GM23338 (cell line): Measurements from ENCODE around the gene MYO7B. TPM values are rescaled to one million over a fixed set of nuclear protein-coding genes. Genes with fewer than 3 reads are reported as not detected.

Experiments used
- ATAC-seq: fragments of 200-7000 bp; cut with Tn5 transposase; 3 replicates; pipeline ENCODE4 v1.9.1; 2020
- DNase-seq: peaks from one replicate; pipeline ENCODE4 v3.0.0-alpha.2; 2015; ENCODE audit warnings: low spot score
- H2AFZ ChIP-seq: fragments of 200-600 bp; sonication (generic); 2 replicates; pipeline ENCODE4 v1.8.0; 2016; ENCODE audit warnings: antibody characterized with exemption, mild to moderate bottlenecking, moderate library complexity
- H3F3A ChIP-seq: fragments of 200-600 bp; sonication (generic); replicated peaks from 2 replicates; pipeline ENCODE4 v1.8.0; 2017; ENCODE audit warnings: antibody characterized with exemption, mixed run types, low read depth
- H3K27ac ChIP-seq: fragments of 200-600 bp; sonication (generic); 2 replicates; pipeline ENCODE4 v1.6.1; 2016; ENCODE audit warnings: low read depth
- H3K27me3 ChIP-seq: fragments of 200-600 bp; sonication (generic); 2 replicates; pipeline ENCODE4 v1.8.0; 2016; ENCODE audit warnings: mild to moderate bottlenecking, mixed run types, moderate library complexity; ENCODE audit not compliant: insufficient read depth
- H3K36me3 ChIP-seq: fragments of 200-600 bp; sonication (generic); 2 replicates; pipeline ENCODE4 v1.8.0; 2016; ENCODE audit warnings: mild to moderate bottlenecking; ENCODE audit not compliant: insufficient read depth
- H3K4me1 ChIP-seq: fragments of 200-600 bp; sonication (generic); 2 replicates; pipeline ENCODE4 v1.8.0; 2016; ENCODE audit warnings: mild to moderate bottlenecking, moderate library complexity; ENCODE audit not compliant: insufficient read depth
- H3K4me2 ChIP-seq: fragments of 200-600 bp; sonication (generic); 2 replicates; pipeline ENCODE4 v1.7.1; 2017; ENCODE audit warnings: mixed run types
- H3K4me3 ChIP-seq: fragments of 200-600 bp; sonication (generic); 2 replicates; pipeline ENCODE4 v1.6.1; 2016; ENCODE audit warnings: mixed run types
- H3K79me2 ChIP-seq: fragments of 200-600 bp; sonication (generic); replicated peaks from 2 replicates; pipeline ENCODE4 v1.8.0; 2017; ENCODE audit warnings: mild to moderate bottlenecking; ENCODE audit not compliant: insufficient read depth
- H3K9me2 ChIP-seq: fragments of 200-600 bp; sonication (generic); 2 replicates; pipeline ENCODE4 v1.8.0; 2017; ENCODE audit not compliant: insufficient read depth
- H4K20me1 ChIP-seq: fragments of 200-600 bp; sonication (generic); replicated peaks from 2 replicates; pipeline ENCODE4 v1.8.0; 2017; ENCODE audit warnings: mild to moderate bottlenecking; ENCODE audit not compliant: insufficient read depth
- H3K27ac Mint-ChIP-seq: 2 replicates; pipeline ENCODE4 v1.8.0; 2020; ENCODE audit warnings: inconsistent platforms, mild to moderate bottlenecking, moderate library complexity, mixed read lengths
- H3K27me3 Mint-ChIP-seq: 3 replicates; pipeline ENCODE4 v1.8.0; 2022; ENCODE audit warnings: low read depth, mild to moderate bottlenecking, moderate library complexity, mixed read lengths, inconsistent platforms; ENCODE audit not compliant: insufficient read depth, poor library complexity
- H3K36me3 Mint-ChIP-seq: 3 replicates; pipeline ENCODE4 v1.8.0; 2021; ENCODE audit warnings: low read depth, mild to moderate bottlenecking, inconsistent platforms, moderate library complexity, mixed read lengths
- H3K4me1 Mint-ChIP-seq: 3 replicates; pipeline ENCODE4 v1.8.0; 2020; ENCODE audit warnings: mild to moderate bottlenecking, inconsistent platforms, mixed read lengths
- H3K4me3 Mint-ChIP-seq: 3 replicates; pipeline ENCODE4 v1.8.0; 2021; ENCODE audit warnings: moderate library complexity, mild to moderate bottlenecking, inconsistent platforms, mixed read lengths
- H3K9me3 Mint-ChIP-seq: 3 replicates; pipeline ENCODE4 v1.8.0; 2020; ENCODE audit warnings: moderate library complexity, mild to moderate bottlenecking, inconsistent platforms, mixed read lengths
- CREB1 ChIP-seq: fragments of 250-450 bp; sonication (Bioruptor Pico); IDR thresholded peaks from 2 replicates; pipeline ENCODE4 v1.5.0; 2020; ENCODE audit warnings: low read depth, mild to moderate bottlenecking, moderate library complexity
- JUNB ChIP-seq: IDR thresholded peaks from one replicate; pipeline ENCODE4 v1.6.1; 2016; ENCODE audit warnings: antibody characterized with exemption; ENCODE audit not compliant: unreplicated experiment
- POLR2AphosphoS5 ChIP-seq: IDR thresholded peaks from 2 replicates; pipeline ENCODE4 v1.6.1; 2016; ENCODE audit warnings: antibody characterized with exemption, low read depth
- STAT1 ChIP-seq: IDR thresholded peaks from one replicate; pipeline ENCODE4 v1.6.1; 2016; ENCODE audit warnings: antibody characterized with exemption; ENCODE audit not compliant: unreplicated experiment
- ZNF114 ChIP-seq: fragments of 250-450 bp; sonication (Bioruptor Pico); IDR thresholded peaks from 2 replicates; pipeline ENCODE4 v1.5.0; 2020; ENCODE audit warnings: mild to moderate bottlenecking, moderate library complexity
- ZNF462 ChIP-seq: fragments of 250-450 bp; sonication (Bioruptor Pico); IDR thresholded peaks from 2 replicates; pipeline ENCODE4 v1.5.0; 2020; ENCODE audit warnings: mild to moderate bottlenecking, moderate library complexity
- polyA plus RNA-seq: library from polyadenylated mRNA; unstranded; fragments of >200 nt; fragmentation: Nextera tagmentation; extraction: Ambion mirVana; gene quantifications from 2 replicates; pipeline ENCODE4 v1.2.1, GENCODE V29; 2016
- total RNA-seq: library from RNA; depleted of rRNA; stranded (reverse); fragments of >200 nt; shearing (Covaris generic); gene quantifications from 2 replicates; pipeline ENCODE4 v1.2.3, GENCODE V29; 2014
- TF ChIP-seq, protein P1 (sequence below): IDR thresholded peaks from 2 replicates; pipeline ENCODE4 v1.6.1; 2016; ENCODE audit warnings: antibody characterized with exemption

The MYO7B gene
- total and polyA plus RNA-seq, 2 experiments from 2014 or later = not detected

DNA sequence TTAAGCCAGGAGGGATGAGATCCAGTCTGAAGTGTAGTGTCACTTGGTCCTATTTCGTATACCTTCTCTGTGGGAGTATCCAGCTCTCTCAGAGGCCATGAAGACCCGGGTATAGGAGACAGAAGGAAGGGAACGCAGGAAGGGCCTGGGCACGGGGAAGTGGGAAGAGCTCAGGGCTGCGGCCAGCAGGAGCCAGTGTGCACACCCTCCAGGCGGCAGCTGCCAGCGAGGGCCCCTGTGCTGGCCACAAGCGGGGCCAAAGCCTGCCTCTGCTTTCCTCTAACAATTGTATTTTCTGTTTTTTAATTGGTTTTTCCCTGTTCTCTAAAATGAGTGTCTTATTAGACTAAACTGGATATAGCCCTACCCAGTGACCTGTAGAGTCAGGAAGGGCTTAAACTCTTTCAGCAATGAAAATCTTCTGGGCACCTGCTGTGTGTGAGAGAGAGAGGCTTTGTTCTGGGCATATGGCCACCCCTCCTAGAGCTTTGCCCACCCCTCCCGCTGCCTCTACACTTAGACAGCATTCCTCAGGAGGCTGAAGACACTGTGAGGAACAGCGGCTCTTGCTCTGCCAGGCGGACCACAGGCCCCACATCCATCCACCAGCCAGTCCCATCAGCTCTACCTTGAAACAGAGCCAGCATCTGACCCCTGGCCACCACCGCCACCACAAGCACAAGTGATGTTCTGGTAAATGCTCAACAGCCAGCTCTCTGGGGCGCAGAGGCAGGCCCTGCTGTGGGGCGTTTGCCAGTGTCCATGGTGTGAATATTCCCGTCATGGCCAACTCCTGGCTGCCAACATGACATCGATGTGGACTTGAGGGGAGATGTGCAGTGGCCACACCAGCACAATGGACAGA lies 120.0 kb downstream of the MYO7B start:
- H3K9me3 Mint-ChIP-seq = no peaks in the 10 kb centered on the region
- no peaks in the 10 kb centered on the region for H3K36me3 ChIP-seq
- H3K4me3 Mint-ChIP-seq = no peak overlapping the region
- TF ChIP-seq, protein P1, sequence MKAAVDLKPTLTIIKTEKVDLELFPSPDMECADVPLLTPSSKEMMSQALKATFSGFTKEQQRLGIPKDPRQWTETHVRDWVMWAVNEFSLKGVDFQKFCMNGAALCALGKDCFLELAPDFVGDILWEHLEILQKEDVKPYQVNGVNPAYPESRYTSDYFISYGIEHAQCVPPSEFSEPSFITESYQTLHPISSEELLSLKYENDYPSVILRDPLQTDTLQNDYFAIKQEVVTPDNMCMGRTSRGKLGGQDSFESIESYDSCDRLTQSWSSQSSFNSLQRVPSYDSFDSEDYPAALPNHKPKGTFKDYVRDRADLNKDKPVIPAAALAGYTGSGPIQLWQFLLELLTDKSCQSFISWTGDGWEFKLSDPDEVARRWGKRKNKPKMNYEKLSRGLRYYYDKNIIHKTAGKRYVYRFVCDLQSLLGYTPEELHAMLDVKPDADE = no peak
- TF ChIP-seq ZNF462 (CRISPR knock-in tag) (no peak), ZNF114 (CRISPR knock-in tag) (no peak), CREB1 (CRISPR knock-in tag) (no peak), JUNB (no peak), POLR2AphosphoS5 (no peak), STAT1 (no peak)
- no peaks in the 10 kb centered on the region; the same call in 2 of the 3 replicates for H3K36me3 Mint-ChIP-seq
- DNase-seq (no peak), ATAC-seq (peak; percentile 47)
- H3K4me3 ChIP-seq = no peak overlapping the region
- no peaks in the 10 kb centered on the region for H3K27me3 ChIP-seq
- H3K4me2 ChIP-seq = no peak overlapping the region
- no peaks in the 10 kb centered on the region; the same call in 1 of the 2 replicates for H4K20me1 ChIP-seq
- H3K4me1 Mint-ChIP-seq = peaks cover 6% of the 10 kb centered on the region; the same call in 2 of the 3 replicates
- no peaks in the 10 kb centered on the region for H3F3A ChIP-seq
- H3K27ac Mint-ChIP-seq = no peak overlapping the region
- H3K4me1 ChIP-seq = no peaks in the 10 kb centered on the region
- no peaks in the 10 kb centered on the region for H3K79me2 ChIP-seq
- peaks cover 18% of the 10 kb centered on the region for H3K27me3 Mint-ChIP-seq
- H2AFZ ChIP-seq = no peak overlapping the region
- no peaks in the 10 kb centered on the region for H3K9me2 ChIP-seq
- no peak overlapping the region for H3K27ac ChIP-seq
